Gastrocnemius medialis (tissue), 4 donors: ENCODE measurements around the gene KLHL8.

ENCODE experiments used
- CTCF ChIP-seq, 5 experiments: fragments of 450-650 bp in 3 of 5; fragments of 200-600 bp in 2 of 5; sonication (generic) in 2 of 5; IDR thresholded peaks in 4 of 5; conservative IDR thresholded peaks in 1 of 5; 1 replicate in 4 of 5; 2 replicates in 1 of 5; pipeline ENCODE4 v1.5.1; 2016 to 2019; ENCODE audit warnings: antibody characterized with exemption in 5 of 5, mild to moderate bottlenecking in 3 of 5, moderate library complexity in 3 of 5
- POLR2A ChIP-seq, 2 donors: fragments of 450-650 bp; IDR thresholded peaks; one replicate each; pipeline ENCODE4 v1.6.1; 2017; ENCODE audit warnings: antibody characterized with exemption in 2 of 2, mild to moderate bottlenecking in 2 of 2, moderate library complexity in 2 of 2

GRCh38 chr4:87229979-87230378 lies 9.6 kb upstream of the KLHL8 start:
- no peak for TF ChIP-seq POLR2A (IDR thresholded peaks at IDR 0.05)
- no peak for TF ChIP-seq CTCF (IDR thresholded peaks at IDR 0.05 in 4 of 5, conservative IDR thresholded peaks at IDR 0.05 in 1 of 5)
